Hepatocyte (in vitro differentiated cells): ENCODE measurements around the gene MRPL55.

ENCODE experiments used
- EZH2 ChIP-seq: fragments of 200-600 bp; sonication (generic); IDR thresholded peaks from 2 replicates; pipeline ENCODE4 v1.6.1; 2016; ENCODE audit warnings: antibody characterized with exemption, mild to moderate bottlenecking, borderline replicate concordance
- TF ChIP-seq, protein P1 (sequence below): fragments of 200-600 bp; sonication (generic); IDR thresholded peaks from 2 replicates; pipeline ENCODE4 v1.5.1; 2016; ENCODE audit warnings: antibody characterized with exemption, mild to moderate bottlenecking; ENCODE audit not compliant: poor library complexity

- TF ChIP-seq, protein P1, sequence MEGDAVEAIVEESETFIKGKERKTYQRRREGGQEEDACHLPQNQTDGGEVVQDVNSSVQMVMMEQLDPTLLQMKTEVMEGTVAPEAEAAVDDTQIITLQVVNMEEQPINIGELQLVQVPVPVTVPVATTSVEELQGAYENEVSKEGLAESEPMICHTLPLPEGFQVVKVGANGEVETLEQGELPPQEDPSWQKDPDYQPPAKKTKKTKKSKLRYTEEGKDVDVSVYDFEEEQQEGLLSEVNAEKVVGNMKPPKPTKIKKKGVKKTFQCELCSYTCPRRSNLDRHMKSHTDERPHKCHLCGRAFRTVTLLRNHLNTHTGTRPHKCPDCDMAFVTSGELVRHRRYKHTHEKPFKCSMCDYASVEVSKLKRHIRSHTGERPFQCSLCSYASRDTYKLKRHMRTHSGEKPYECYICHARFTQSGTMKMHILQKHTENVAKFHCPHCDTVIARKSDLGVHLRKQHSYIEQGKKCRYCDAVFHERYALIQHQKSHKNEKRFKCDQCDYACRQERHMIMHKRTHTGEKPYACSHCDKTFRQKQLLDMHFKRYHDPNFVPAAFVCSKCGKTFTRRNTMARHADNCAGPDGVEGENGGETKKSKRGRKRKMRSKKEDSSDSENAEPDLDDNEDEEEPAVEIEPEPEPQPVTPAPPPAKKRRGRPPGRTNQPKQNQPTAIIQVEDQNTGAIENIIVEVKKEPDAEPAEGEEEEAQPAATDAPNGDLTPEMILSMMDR: no peak
- no peak for TF ChIP-seq EZH2
Observed at GRCh38 chr1:228152097-228152917, 43.2 kb upstream of the MRPL55 start.
